DMS53 treated with DMSO at 0.1 percent for 48 hours (cell line): ENCODE data around the gene MAB21L4.
"Not testable (repeated sequence)": the region's sequence is repeated elsewhere in the genome, so short reads cannot be mapped to it uniquely, and the experiment has no call there.

Source experiments
- DNase-seq: peaks from one replicate; lab custom pipeline; 2025; ENCODE audit not compliant: unreplicated experiment; lab: John Stamatoyannopoulos, UW

MAB21L4 gene

GRCh38 chr2:240868286-240869108 lies 27.5 kb downstream of the MAB21L4 start, which contains the start of gene AGXT:
TSS of gene AGXT (plus strand) at chr2:240868824. CDS start at chr2:240868866, 42 bp downstream.
- no peak for DNase-seq

GRCh38 chr2:240865391-240865790 lies 30.6 kb downstream of the MAB21L4 start:
- DNase-seq, result no peak

GRCh38 chr2:240864475-240864874 lies 31.5 kb downstream of the MAB21L4 start:
- DNase-seq, result no peak

GRCh38 chr2:240861547-240861946 lies 34.4 kb downstream of the MAB21L4 start:
- no peak for DNase-seq

GRCh38 chr2:240858871-240859270 lies 37.1 kb downstream of the MAB21L4 start:
- DNase-seq, result no peak

- DNase-seq, result no peak
Measured at GRCh38 chr2:240858321-240858720, 37.6 kb downstream of the MAB21L4 start.

- no peak for DNase-seq
Measured at GRCh38 chr2:240857039-240858008, 38.6 kb downstream of the MAB21L4 start.

- no peak for DNase-seq
Measured at GRCh38 chr2:240856151-240856980, 39.6 kb downstream of the MAB21L4 start.

GRCh38 chr2:240855670-240856069 lies 40.3 kb downstream of the MAB21L4 start:
- no peak for DNase-seq

- DNase-seq, result no peak
Measured at GRCh38 chr2:240852671-240853314, 43.2 kb downstream of the MAB21L4 start.

GRCh38 chr2:240851078-240851991 lies 44.6 kb downstream of the MAB21L4 start:
- peak; percentile 55 for DNase-seq

GRCh38 chr2:240850756-240851077 lies 45.2 kb downstream of the MAB21L4 start:
- DNase-seq, result no peak

GRCh38 chr2:240850026-240850425 lies 45.9 kb downstream of the MAB21L4 start:
- DNase-seq, result no peak

- no peak for DNase-seq
Measured at GRCh38 chr2:240848900-240849680, 46.9 kb downstream of the MAB21L4 start.

GRCh38 chr2:240847817-240848216 lies 48.1 kb downstream of the MAB21L4 start:
- no peak for DNase-seq

GRCh38 chr2:240846873-240847595 lies 48.9 kb downstream of the MAB21L4 start:
- DNase-seq, result no peak

- DNase-seq, result not testable (repeated sequence)
Measured at GRCh38 chr2:240846309-240846708, 49.6 kb downstream of the MAB21L4 start.
